ENCODE results near the gene ADAM12.

Gene ADAM12

GRCh38 chr10:126090911-126091728 is 297.2 kb downstream of the ADAM12 start:
- Histone ChIP-seq H3K27me3 (ENCODE audit: low read depth, low read length) (no peaks in the 10 kb centered on the region), H3K4me2 (ENCODE audit: low read length) (no peak overlapping the region), H3K9me3 (ENCODE audit: insufficient read depth, low read length) (no peaks in the 10 kb centered on the region), H4K20me1 (ENCODE audit: insufficient read depth, low read length) (no peaks in the 10 kb centered on the region), H3K36me3 (replicated peaks; ENCODE audit: low read depth, low read length) (no peaks in the 10 kb centered on the region), H3K27ac (ENCODE audit: low read length) (no peak overlapping the region), H3K9ac (ENCODE audit: low read length) (no peak overlapping the region), H3K4me1 (ENCODE audit: low read length) (no peaks in the 10 kb centered on the region), H3K79me2 (ENCODE audit: low read length) (no peaks in the 10 kb centered on the region), H2AFZ (ENCODE audit: low read depth, low read length) (no peak overlapping the region), H3K4me3 (ENCODE audit: low read length) (no peak overlapping the region)
- TF ChIP-seq EZH2phosphoT487 (IDR thresholded peaks at IDR 0.05; ENCODE audit: low read depth) = no peak
- no peak for TF ChIP-seq CTCF (IDR thresholded peaks at IDR 0.05; ENCODE audit: low read depth, low read length)

- Histone ChIP-seq H4K20me1 (ENCODE audit: insufficient read depth, low read length) (no peaks in the 10 kb centered on the region), H3K9ac (ENCODE audit: low read length) (no peak overlapping the region), H3K4me2 (ENCODE audit: low read length) (no peak overlapping the region), H3K4me3 (ENCODE audit: low read length) (no peak overlapping the region), H3K9me3 (ENCODE audit: insufficient read depth, low read length) (no peaks in the 10 kb centered on the region), H3K4me1 (ENCODE audit: low read length) (no peaks in the 10 kb centered on the region), H3K27me3 (ENCODE audit: low read depth, low read length) (no peaks in the 10 kb centered on the region), H3K27ac (ENCODE audit: low read length) (no peak overlapping the region), H3K79me2 (ENCODE audit: low read length) (no peaks in the 10 kb centered on the region), H2AFZ (ENCODE audit: low read depth, low read length) (no peak overlapping the region), H3K36me3 (replicated peaks; ENCODE audit: low read depth, low read length) (no peaks in the 10 kb centered on the region)
- TF ChIP-seq CTCF (IDR thresholded peaks at IDR 0.05; ENCODE audit: low read depth, low read length) (no peak), EZH2phosphoT487 (IDR thresholded peaks at IDR 0.05; ENCODE audit: low read depth) (no peak)
These were observed 297.8 kb downstream of the ADAM12 start for GRCh38 chr10:126090443-126090842.

GRCh38 chr10:126087796-126088505 is 300.3 kb downstream of the ADAM12 start:
- Histone ChIP-seq H3K4me2 (ENCODE audit: low read length) (no peak overlapping the region), H3K9me3 (ENCODE audit: insufficient read depth, low read length) (no peaks in the 10 kb centered on the region), H3K27me3 (ENCODE audit: low read depth, low read length) (no peaks in the 10 kb centered on the region), H3K9ac (ENCODE audit: low read length) (no peak overlapping the region), H3K4me1 (ENCODE audit: low read length) (no peaks in the 10 kb centered on the region), H3K27ac (ENCODE audit: low read length) (no peak overlapping the region), H3K36me3 (replicated peaks; ENCODE audit: low read depth, low read length) (no peaks in the 10 kb centered on the region), H3K4me3 (ENCODE audit: low read length) (no peak overlapping the region), H4K20me1 (ENCODE audit: insufficient read depth, low read length) (no peaks in the 10 kb centered on the region), H2AFZ (ENCODE audit: low read depth, low read length) (no peak overlapping the region), H3K79me2 (ENCODE audit: low read length) (no peaks in the 10 kb centered on the region)
- TF ChIP-seq EZH2phosphoT487 (IDR thresholded peaks at IDR 0.05; ENCODE audit: low read depth) (no peak), CTCF (IDR thresholded peaks at IDR 0.05; ENCODE audit: low read depth, low read length) (no peak)

- Histone ChIP-seq H3K9ac (ENCODE audit: low read length) (no peak overlapping the region), H2AFZ (ENCODE audit: low read depth, low read length) (no peak overlapping the region), H3K27ac (ENCODE audit: low read length) (no peak overlapping the region), H3K9me3 (ENCODE audit: insufficient read depth, low read length) (no peaks in the 10 kb centered on the region), H4K20me1 (ENCODE audit: insufficient read depth, low read length) (no peaks in the 10 kb centered on the region), H3K36me3 (replicated peaks; ENCODE audit: low read depth, low read length) (no peaks in the 10 kb centered on the region), H3K79me2 (ENCODE audit: low read length) (no peaks in the 10 kb centered on the region), H3K4me1 (ENCODE audit: low read length) (no peaks in the 10 kb centered on the region), H3K27me3 (ENCODE audit: low read depth, low read length) (no peaks in the 10 kb centered on the region), H3K4me3 (ENCODE audit: low read length) (no peak overlapping the region), H3K4me2 (ENCODE audit: low read length) (no peak overlapping the region)
- TF ChIP-seq CTCF (IDR thresholded peaks at IDR 0.05; ENCODE audit: low read depth, low read length) (no peak), EZH2phosphoT487 (IDR thresholded peaks at IDR 0.05; ENCODE audit: low read depth) (no peak)
These were observed 301.1 kb downstream of the ADAM12 start for GRCh38 chr10:126087153-126087680.

Measured in OCI-LY3 (cell line).